ENCODE results near the gene BRINP2.

Gene BRINP2

GRCh38 chr1:177170756-177171535, at the start of gene BRINP2:
Gene BRINP2 (plus strand): TSS chr1:177170958. CDS start chr1:177229877, 58,919 bp downstream.
- DNase-seq (ENCODE audit: low read depth, low spot score): peak; percentile 77

GRCh38 chr1:177122461-177123251, 48.1 kb upstream of the BRINP2 start:
- DNase-seq (ENCODE audit: low read depth, low spot score): no peak

GRCh38 chr1:177124577-177125278, 46.0 kb upstream of the BRINP2 start:
- no peak for DNase-seq (ENCODE audit: low read depth, low spot score)

DNA sequence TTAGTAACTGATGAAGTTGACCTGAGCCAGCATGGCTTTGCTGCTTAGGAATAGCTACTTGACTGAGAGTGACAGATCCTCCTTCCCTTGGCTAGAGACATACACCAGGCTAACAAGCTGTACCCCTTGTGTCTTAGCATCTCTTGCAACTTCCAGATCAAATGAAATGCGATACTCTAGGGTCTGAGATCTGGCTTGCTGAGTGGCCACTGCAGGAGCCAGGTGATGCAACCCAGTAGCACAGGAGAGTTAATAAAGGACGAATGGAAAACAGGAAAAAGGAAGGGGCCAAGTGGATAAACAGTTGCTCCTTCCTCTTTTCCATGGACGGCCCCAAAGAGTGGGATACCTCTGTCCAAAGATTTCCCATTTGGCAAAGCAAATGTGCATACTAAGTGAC, 44.5 kb upstream of the BRINP2 start:
- DNase-seq (ENCODE audit: low read depth, low spot score): no peak

- DNase-seq (ENCODE audit: low read depth, low spot score): no peak
Observed at GRCh38 chr1:177128665-177129281, 42.0 kb upstream of the BRINP2 start.

DNA sequence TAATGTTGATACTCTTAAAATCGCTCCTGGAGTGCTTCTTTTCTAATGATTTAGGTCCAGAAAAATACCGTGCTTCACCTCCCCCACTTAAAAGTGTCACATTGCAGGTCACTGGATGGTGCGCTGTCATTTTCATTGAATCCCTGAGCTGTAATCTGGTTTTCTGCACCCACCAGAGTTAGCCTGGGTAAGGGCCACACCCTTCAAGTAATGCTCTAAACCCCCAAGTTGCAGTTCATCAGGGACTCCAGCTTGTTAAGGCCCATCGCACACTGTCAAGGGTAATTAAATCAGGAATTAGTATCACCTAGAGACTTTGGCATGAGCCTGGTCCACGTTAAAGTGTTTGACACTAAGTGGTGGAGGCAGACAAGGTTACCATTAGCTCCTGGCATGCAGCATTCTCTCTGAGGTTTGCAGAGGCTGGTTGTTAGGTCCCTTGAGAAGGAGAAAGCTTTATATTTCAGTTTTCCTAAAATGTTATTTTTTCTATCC, 40.3 kb upstream of the BRINP2 start:
- DNase-seq (ENCODE audit: low read depth, low spot score): no peak

- DNase-seq (ENCODE audit: low read depth, low spot score): no peak
Observed at GRCh38 chr1:177131723-177132122, 39.0 kb upstream of the BRINP2 start.

DNA sequence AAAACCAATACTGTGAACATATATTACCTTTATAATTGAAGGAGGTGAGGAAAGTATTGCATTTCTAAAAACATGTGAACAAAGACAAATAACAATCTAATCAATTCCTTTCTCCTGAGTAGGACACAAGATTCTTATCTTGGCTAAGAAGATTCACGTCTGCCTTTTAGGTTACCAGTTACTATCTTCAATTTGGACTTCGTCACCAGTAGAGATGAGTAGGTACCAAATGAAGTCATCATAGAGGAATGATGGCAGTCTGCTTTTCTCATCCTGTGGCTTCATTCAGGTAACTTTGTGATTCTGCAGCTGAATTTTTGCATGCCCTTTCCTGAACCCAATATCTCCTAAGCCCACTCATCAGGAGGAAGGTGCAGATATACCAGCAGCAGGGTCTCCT, 38.6 kb upstream of the BRINP2 start:
- DNase-seq (ENCODE audit: low read depth, low spot score): no peak

DNA sequence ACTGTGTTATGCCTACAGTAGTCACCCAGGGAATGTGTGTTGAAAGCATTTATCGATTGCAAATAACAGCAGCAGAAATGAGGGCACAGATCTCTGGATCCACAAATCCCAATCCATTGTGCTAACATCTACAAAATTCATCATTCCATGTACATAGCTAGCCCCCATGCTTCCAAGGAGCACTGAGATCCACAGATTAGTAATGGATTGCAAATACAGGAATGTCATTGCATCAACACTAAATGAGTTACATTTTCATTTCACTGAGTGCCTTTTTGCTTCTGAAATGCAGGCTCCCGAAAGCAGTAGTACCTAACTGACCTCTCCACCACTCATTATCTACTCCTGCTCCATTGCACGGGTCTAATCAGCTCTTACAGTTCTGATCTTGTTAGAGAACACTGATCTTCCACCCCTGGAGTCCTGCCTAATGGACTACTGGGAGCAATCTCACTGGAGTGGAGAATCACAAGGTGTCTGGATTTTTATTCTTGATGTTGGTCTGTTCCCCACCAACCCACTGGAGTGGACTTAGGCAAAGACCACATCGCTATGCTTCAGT, 36.7 kb upstream of the BRINP2 start:
- DNase-seq (ENCODE audit: low read depth, low spot score): no peak

GRCh38 chr1:177135250-177135649, 35.5 kb upstream of the BRINP2 start:
- no peak for DNase-seq (ENCODE audit: low read depth, low spot score)

DNA sequence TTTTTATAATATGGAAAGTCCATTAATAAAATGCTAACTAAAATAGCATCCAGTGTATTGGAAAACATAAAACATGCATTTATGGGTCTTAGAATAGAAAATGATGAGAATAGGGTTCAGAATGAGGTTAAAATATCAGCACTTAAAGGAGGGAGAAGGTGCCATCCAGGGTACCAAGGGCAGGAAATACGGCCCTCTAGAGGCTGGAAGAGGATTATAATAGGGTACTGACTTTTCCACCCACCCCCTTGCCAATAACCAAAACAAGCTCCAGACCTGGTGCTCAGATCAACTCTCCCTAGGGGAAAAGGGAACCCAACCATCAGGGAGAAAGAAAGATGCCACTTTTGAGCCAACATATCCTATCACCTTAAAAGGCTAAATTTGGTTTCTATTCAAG, 32.9 kb upstream of the BRINP2 start:
- DNase-seq (ENCODE audit: low read depth, low spot score): no peak

DNA sequence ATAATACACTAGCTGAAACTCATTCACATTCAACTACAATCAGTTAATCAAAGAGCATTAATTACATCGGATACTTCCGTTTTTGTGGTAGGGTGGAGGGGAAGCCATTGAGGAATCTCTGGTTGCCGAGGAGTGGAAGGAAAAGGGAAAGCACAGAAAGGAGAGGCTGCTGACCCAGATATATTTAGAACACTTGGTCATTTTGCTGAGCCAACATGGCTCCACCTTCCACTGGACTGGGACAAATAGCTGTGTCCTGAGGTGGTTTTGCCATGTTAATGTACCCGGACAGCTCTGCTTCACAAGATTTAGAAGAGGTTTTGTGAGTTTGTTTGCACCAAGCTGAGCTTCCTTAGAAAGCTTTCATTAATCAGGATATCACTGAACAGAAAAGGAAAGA, 32.4 kb upstream of the BRINP2 start:
- no peak for DNase-seq (ENCODE audit: low read depth, low spot score)

- DNase-seq (ENCODE audit: low read depth, low spot score): no peak
Observed at GRCh38 chr1:177142010-177142409, 28.7 kb upstream of the BRINP2 start.

DNA sequence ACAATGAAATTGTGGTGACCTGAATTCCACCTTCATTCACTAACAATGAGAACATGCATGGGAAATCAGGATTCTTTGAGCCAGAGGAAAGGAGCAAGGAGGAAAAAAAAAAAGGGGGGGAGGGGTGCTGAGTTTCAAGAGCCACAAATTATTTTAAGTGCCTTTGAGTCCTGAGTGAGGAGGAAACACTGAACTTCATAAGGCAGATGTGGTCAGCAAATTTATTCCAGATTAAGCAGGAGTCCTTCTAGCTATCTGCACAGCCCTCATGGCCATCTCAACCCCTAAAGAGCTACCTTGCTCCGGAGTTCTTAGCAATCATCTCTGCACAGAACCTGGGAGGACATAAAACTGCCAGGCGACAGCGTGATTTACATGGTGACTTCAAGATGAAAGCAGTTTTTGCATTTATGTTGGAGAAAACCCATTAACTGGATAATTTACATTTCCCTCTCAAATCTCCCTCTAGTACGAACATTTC, 27.9 kb upstream of the BRINP2 start:
- DNase-seq (ENCODE audit: low read depth, low spot score): no peak

DNA sequence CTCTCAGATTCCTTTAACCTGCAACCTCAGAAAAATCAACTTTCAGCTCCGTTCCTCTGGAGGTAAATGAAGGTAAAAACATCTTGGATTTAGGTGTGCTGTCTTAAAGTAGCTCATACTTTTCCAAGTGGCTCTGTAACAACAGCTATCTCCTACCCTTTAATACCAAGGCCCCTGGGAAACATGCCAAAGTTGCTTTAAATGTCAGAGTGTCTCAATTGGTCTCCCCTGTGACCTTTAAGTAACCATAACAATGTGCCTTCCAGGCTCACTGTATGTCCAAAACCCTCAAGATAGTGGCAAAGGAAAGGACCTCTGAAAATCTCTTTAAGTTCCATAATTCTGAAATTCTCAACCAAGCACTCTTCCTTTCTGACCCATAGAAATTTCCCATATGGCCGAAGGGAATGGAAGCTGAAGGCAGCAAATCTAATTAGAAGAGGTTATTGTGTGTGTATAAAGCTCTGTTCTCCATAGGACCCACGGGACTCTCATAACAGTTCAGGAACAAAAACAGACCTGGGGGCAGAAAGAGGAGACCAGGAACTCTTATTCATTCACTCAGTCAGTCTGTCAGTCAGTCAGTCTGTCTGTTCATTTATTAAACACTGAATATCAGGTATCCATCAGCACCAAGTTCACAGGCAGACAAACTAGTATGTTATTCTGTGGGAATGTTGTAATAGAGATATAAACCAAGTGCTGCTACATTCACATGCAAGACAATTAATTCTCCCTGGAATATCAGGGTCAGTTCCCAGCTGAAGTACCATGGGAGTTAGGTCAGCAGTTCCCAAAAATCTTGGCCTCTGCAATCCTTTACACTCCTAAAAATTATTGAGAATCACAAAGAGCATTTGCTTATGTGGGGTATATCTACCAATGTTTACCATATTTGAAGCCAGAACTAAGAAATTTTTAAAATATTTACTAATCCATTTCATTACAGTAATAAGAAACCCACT, 25.4 kb upstream of the BRINP2 start:
- DNase-seq (ENCODE audit: low read depth, low spot score): no peak

- DNase-seq (ENCODE audit: low read depth, low spot score): no peak
Observed at GRCh38 chr1:177146499-177146898, 24.3 kb upstream of the BRINP2 start.

- no peak for DNase-seq (ENCODE audit: low read depth, low spot score)
Observed at GRCh38 chr1:177162243-177162642, 8.5 kb upstream of the BRINP2 start.

DNA sequence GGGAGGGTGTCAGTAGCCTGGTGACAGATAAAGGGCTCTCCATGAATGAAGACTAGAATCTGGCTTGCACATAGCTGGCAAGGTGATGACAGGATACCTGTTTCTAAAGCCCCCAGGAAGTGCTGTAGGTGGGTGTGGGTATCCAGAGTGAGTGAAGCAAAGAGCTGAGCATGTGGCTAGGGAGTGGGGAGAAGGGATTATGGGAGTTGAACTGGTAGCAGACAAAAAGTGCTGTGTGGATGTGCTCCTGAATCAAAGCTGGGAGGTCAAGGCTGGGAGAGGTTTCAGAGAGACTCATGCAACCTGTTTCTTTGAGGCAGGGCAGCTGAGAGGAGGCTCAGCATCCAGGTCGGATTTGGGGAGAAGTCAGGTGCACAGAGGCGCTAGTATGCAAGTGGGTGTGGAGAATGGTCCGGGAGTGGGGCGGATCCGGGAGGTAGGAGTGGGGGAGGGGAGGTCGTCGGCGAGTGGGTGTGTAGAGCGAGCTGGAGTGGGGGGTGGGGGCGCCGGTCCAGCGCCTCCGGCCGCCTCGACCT, 6.8 kb upstream of the BRINP2 start:
- no peak for DNase-seq (ENCODE audit: low read depth, low spot score)

DNA sequence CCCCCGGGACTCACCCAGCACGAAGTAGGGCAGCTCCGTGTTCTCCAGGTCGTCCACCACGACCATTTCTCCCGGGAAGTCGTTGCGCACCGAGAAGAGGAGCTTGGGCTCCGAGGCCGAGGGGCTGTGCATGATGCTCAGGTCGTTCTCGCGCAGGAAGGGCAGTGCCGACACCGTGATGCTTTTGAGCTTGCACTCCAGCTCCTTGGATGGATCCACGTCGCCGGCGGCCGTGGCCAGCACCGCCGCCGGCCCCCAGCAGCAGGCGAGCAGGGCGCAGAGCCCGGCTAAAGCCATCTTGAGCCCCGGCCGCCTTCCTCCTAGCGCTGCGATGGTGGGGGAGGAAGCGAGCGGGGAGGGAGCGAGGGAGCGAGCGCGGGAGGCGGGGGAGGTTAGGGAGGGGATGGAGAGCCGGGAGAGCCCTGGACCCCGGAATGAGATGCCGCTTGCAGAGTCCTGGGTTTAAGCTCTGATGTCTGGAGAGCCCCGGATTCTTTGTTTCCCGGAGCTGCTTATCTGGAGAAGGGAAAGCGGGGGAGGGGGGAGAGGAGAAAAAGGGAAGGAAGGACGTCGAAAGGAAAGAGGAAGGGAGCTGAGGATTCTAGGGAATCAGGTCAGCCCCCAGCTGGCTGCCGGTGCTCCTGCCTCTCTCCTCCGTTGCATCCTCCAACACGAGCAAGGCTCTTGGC, 6.2 kb upstream of the BRINP2 start, which contains the start of gene ASTN1:
ASTN1 (minus strand) TSS at position 333 of the 689 bp plus-strand sequence; CDS start at position 297, 36 bp downstream.
- DNase-seq (ENCODE audit: low read depth, low spot score): peak; percentile 3

Data from ELF-1 (cell line).